ENCODE data around the gene DOCK3.

- no peak for TF ChIP-seq CTCF (conservative IDR thresholded peaks at IDR 0.05; ENCODE audit: low read depth, low read length)
- no peak for TF ChIP-seq POLR2A (IDR thresholded peaks at IDR 0.05; ENCODE audit: low read depth, low read length)
- no peak for TF ChIP-seq CHD1 (IDR thresholded peaks at IDR 0.05; ENCODE audit: low read depth, low read length)
- no peak for TF ChIP-seq RAD21 (IDR thresholded peaks at IDR 0.05; ENCODE audit: low read length)
- TF ChIP-seq MXI1 (IDR thresholded peaks at IDR 0.05; ENCODE audit: borderline replicate concordance, low read depth, low read length): no peak
- no peak for TF ChIP-seq USF2 (IDR thresholded peaks at IDR 0.05; ENCODE audit: low read depth, low read length)
- no peak for TF ChIP-seq FOS (IDR thresholded peaks at IDR 0.05; ENCODE audit: low read depth, low read length)
- TF ChIP-seq MAZ (IDR thresholded peaks at IDR 0.05; ENCODE audit: borderline replicate concordance, low read depth, low read length): no peak
- TF ChIP-seq ELK1 (IDR thresholded peaks at IDR 0.05; ENCODE audit: borderline replicate concordance, low read depth, low read length): no peak
- no peak for TF ChIP-seq RCOR1 (IDR thresholded peaks at IDR 0.05; ENCODE audit: insufficient replicate concordance, low read length)
Observed at GRCh38 chr3:51279448-51279847, 604.7 kb downstream of the DOCK3 start.

Data from IMR-90 (cell line).